ENCODE results near the gene CYSRT1. TPM values are rescaled to one million over a fixed set of nuclear protein-coding genes. Genes with fewer than 3 reads are reported as not detected.

The CYSRT1 gene
- 10 to 100 TPM in 2 of 4 donors, 1 to 10 TPM in 1, under 1 TPM in 1; 0.78 to 16.4 (median 7.9) TPM for polyA plus RNA-seq (ENCODE audit: insufficient read length in 4 of 4)

- no peak for DNase-seq (ENCODE audit: low read depth in 4 of 4, low spot score in 3 of 4)
These were observed at the start of gene CYSRT1 for GRCh38 chr9:137224830-137225694. Gene CYSRT1, plus strand, starts transcription at chr9:137225174. Its CDS starts 448 bp downstream, at chr9:137225622.

- DNase-seq (ENCODE audit: low read depth in 4 of 4, low spot score in 3 of 4), result no peak
These were observed 49.5 kb upstream of the CYSRT1 start for GRCh38 chr9:137175345-137175961.

- DNase-seq (ENCODE audit: low read depth in 4 of 4, low spot score in 3 of 4), result no peak
These were observed 48.4 kb upstream of the CYSRT1 start for GRCh38 chr9:137176302-137177182.

- DNase-seq (ENCODE audit: low read depth in 4 of 4, low spot score in 3 of 4), result no peak
These were observed 46.6 kb upstream of the CYSRT1 start for GRCh38 chr9:137178201-137178938.

GRCh38 chr9:137178939-137179630, 45.9 kb upstream of the CYSRT1 start:
- no peak for DNase-seq (ENCODE audit: low read depth in 4 of 4, low spot score in 3 of 4)

GRCh38 chr9:137179761-137180160, 45.2 kb upstream of the CYSRT1 start:
- no peak for DNase-seq (ENCODE audit: low read depth in 4 of 4, low spot score in 3 of 4)

- DNase-seq (ENCODE audit: low read depth in 4 of 4, low spot score in 3 of 4), result no peak
These were observed 44.5 kb upstream of the CYSRT1 start for GRCh38 chr9:137180491-137180890.

GRCh38 chr9:137181680-137182079, 43.3 kb upstream of the CYSRT1 start:
- DNase-seq (ENCODE audit: low read depth in 4 of 4, low spot score in 3 of 4), result no peak

GRCh38 chr9:137182836-137183235, 42.1 kb upstream of the CYSRT1 start:
- DNase-seq (ENCODE audit: low read depth in 4 of 4, low spot score in 3 of 4), result no peak

GRCh38 chr9:137183980-137184595, 40.9 kb upstream of the CYSRT1 start:
- DNase-seq (ENCODE audit: low read depth in 4 of 4, low spot score in 3 of 4), result no peak

GRCh38 chr9:137184881-137185660, 39.9 kb upstream of the CYSRT1 start:
- DNase-seq (ENCODE audit: low read depth in 4 of 4, low spot score in 3 of 4), result no peak

- no peak for DNase-seq (ENCODE audit: low read depth in 4 of 4, low spot score in 3 of 4)
These were observed 39.1 kb upstream of the CYSRT1 start for GRCh38 chr9:137185921-137186320.

- DNase-seq (ENCODE audit: low read depth in 4 of 4, low spot score in 3 of 4), result no peak
These were observed 38.6 kb upstream of the CYSRT1 start for GRCh38 chr9:137186385-137186784.

- DNase-seq (ENCODE audit: low read depth in 4 of 4, low spot score in 3 of 4), result no peak
These were observed 37.6 kb upstream of the CYSRT1 start for GRCh38 chr9:137187386-137187785.

- DNase-seq (ENCODE audit: low read depth in 4 of 4, low spot score in 3 of 4), result no peak
These were observed 36.9 kb upstream of the CYSRT1 start for GRCh38 chr9:137188086-137188489.

- peak; percentile 88 to 92 (median 90) for DNase-seq (ENCODE audit: low read depth in 4 of 4, low spot score in 3 of 4)
These were observed 36.3 kb upstream of the CYSRT1 start, which contains the start of the genes ANAPC2 and SSNA1 for GRCh38 chr9:137188490-137189296. Gene ANAPC2, minus strand, starts transcription at chr9:137188560. Its CDS starts 28 bp downstream, at chr9:137188532. Gene SSNA1, plus strand, starts transcription at chr9:137188676. Its CDS starts 51 bp downstream, at chr9:137188727.
